H9 (cell line): ENCODE measurements around the gene SUPT6H. TPM values are rescaled to one million over a fixed set of nuclear protein-coding genes. Genes with fewer than 3 reads are reported as not detected.

Source experiments
- DNase-seq: peaks from one replicate; pipeline ENCODE4 v3.0.0-alpha.2; 2017
- H2AFZ ChIP-seq: one replicate; pipeline ENCODE4 v1.6.1; 2013; ENCODE audit warnings: mild to moderate bottlenecking, low read length, control low read depth, moderate library complexity
- H2AK5ac ChIP-seq: 2 replicates; pipeline ENCODE4 v1.6.1; 2013; ENCODE audit warnings: low read length, control low read depth, mixed read lengths; ENCODE audit not compliant: insufficient read length
- H2BK120ac ChIP-seq: one replicate; pipeline ENCODE4 v1.6.1; 2013; ENCODE audit warnings: low read depth, mild to moderate bottlenecking, low read length, control low read depth, inconsistent platforms; ENCODE audit not compliant: poor library complexity, severe bottlenecking
- H2BK12ac ChIP-seq: 2 replicates; pipeline ENCODE4 v1.6.1; 2013; ENCODE audit warnings: low read length, control low read depth, mixed read lengths, low read depth; ENCODE audit not compliant: insufficient read length
- H2BK15ac ChIP-seq: 2 replicates; pipeline ENCODE4 v1.6.1; 2013; ENCODE audit warnings: low read depth, low read length, control low read depth
- H2BK20ac ChIP-seq: one replicate; pipeline ENCODE4 v1.6.1; 2013; ENCODE audit warnings: low read depth, mild to moderate bottlenecking, low read length, control low read depth, inconsistent platforms; ENCODE audit not compliant: poor library complexity, severe bottlenecking
- H2BK5ac ChIP-seq: 2 replicates; pipeline ENCODE4 v1.6.1; 2013; ENCODE audit warnings: low read length, control low read depth, mixed read lengths; ENCODE audit not compliant: insufficient read length
- H3K14ac ChIP-seq: 2 replicates; pipeline ENCODE4 v1.6.1; 2013; ENCODE audit warnings: low read length, control low read depth; ENCODE audit not compliant: insufficient read depth
- H3K18ac ChIP-seq: 2 replicates; pipeline ENCODE4 v1.6.1; 2013; ENCODE audit warnings: low read depth, mild to moderate bottlenecking, mixed read lengths, low read length, control low read depth; ENCODE audit not compliant: insufficient read length
- H3K23ac ChIP-seq: 2 replicates; pipeline ENCODE4 v1.6.1; 2013; ENCODE audit warnings: low read length, control low read depth, mixed read lengths, low read depth; ENCODE audit not compliant: insufficient read length
- H3K23me2 ChIP-seq: 2 replicates; pipeline ENCODE4 v1.6.1; 2013; ENCODE audit warnings: low read depth, mild to moderate bottlenecking, mixed read lengths, low read length, control low read depth; ENCODE audit not compliant: insufficient read length, poor library complexity, severe bottlenecking
- H3K27ac ChIP-seq: 2 replicates; pipeline ENCODE4 v1.5.1; 2013; ENCODE audit warnings: low read length, control low read depth, mixed read lengths, low read depth; ENCODE audit not compliant: insufficient read length
- H3K27me3 ChIP-seq: 2 replicates; pipeline ENCODE4 v1.6.1; 2013; ENCODE audit warnings: low read length, control low read depth, inconsistent platforms; ENCODE audit not compliant: insufficient read depth
- H3K4ac ChIP-seq: 2 replicates; pipeline ENCODE4 v1.6.1; 2013; ENCODE audit warnings: low read depth, mild to moderate bottlenecking, control low read depth, inconsistent platforms, low read length, moderate library complexity
- H3K4me1 ChIP-seq: 2 replicates; pipeline ENCODE4 v1.6.1; 2013; ENCODE audit warnings: low read length, control low read depth, inconsistent platforms; ENCODE audit not compliant: insufficient read depth
- H3K4me2 ChIP-seq: 2 replicates; pipeline ENCODE4 v1.6.1; 2013; ENCODE audit warnings: low read length, control low read depth, mixed read lengths; ENCODE audit not compliant: insufficient read length, insufficient read depth
- H3K56ac ChIP-seq: 2 replicates; pipeline ENCODE4 v1.6.1; 2013; ENCODE audit warnings: low read depth, mild to moderate bottlenecking, mixed read lengths, low read length, control low read depth; ENCODE audit not compliant: insufficient read length
- H3K79me1 ChIP-seq: 2 replicates; pipeline ENCODE4 v1.6.1; 2013; ENCODE audit warnings: low read depth, mild to moderate bottlenecking, moderate library complexity, low read length, control low read depth, inconsistent platforms; ENCODE audit not compliant: insufficient read depth, poor library complexity, severe bottlenecking
- H3K79me2 ChIP-seq: 2 replicates; pipeline ENCODE4 v1.6.1; 2013; ENCODE audit warnings: low read length, control low read depth, inconsistent platforms; ENCODE audit not compliant: insufficient read depth
- H3K9ac ChIP-seq: 2 replicates; pipeline ENCODE4 v1.6.1; 2013; ENCODE audit warnings: low read length, control low read depth, mixed read lengths; ENCODE audit not compliant: insufficient read length; ENCODE audit errors: extremely low read depth
- H3K9me3 ChIP-seq: one replicate; pipeline ENCODE4 v1.6.1; 2013; ENCODE audit warnings: low read depth, low read length, inconsistent platforms; ENCODE audit not compliant: control insufficient read depth
- H3T11ph ChIP-seq: one replicate; pipeline ENCODE4 v1.6.1; 2013; ENCODE audit warnings: mild to moderate bottlenecking, low read length, control low read depth, inconsistent platforms
- H4K20me1 ChIP-seq: one replicate; pipeline ENCODE4 v1.6.1; 2013; ENCODE audit not compliant: control insufficient read depth, insufficient read length, insufficient read depth
- H4K5ac ChIP-seq: 2 replicates; pipeline ENCODE4 v1.6.1; 2013; ENCODE audit warnings: low read depth, mild to moderate bottlenecking, mixed read lengths, low read length, control low read depth; ENCODE audit not compliant: insufficient read length
- H4K8ac ChIP-seq: replicated peaks from 2 replicates; pipeline ENCODE4 v1.6.1; 2013; ENCODE audit warnings: low read length, control low read depth, mixed read lengths, low read depth; ENCODE audit not compliant: insufficient read length
- H4K91ac ChIP-seq: 2 replicates; pipeline ENCODE4 v1.6.1; 2013; ENCODE audit warnings: low read depth, mild to moderate bottlenecking, moderate library complexity, mixed read lengths, low read length, control low read depth; ENCODE audit not compliant: insufficient read length
- H3K27ac Mint-ChIP-seq, 3 experiments: 2 replicates in 2 of 3; 3 replicates in 1 of 3; pipeline ENCODE4 v1.8.0; 2020 to 2021; ENCODE audit warnings: mixed read lengths in 3 of 3, mild to moderate bottlenecking in 1 of 3, moderate library complexity in 1 of 3
- H3K27me3 Mint-ChIP-seq: 2 replicates; pipeline ENCODE4 v1.8.0; 2021; ENCODE audit warnings: low read depth, mild to moderate bottlenecking, moderate library complexity, mixed read lengths
- H3K36me3 Mint-ChIP-seq, 3 experiments: 2 replicates in 2 of 3; 3 replicates in 1 of 3; pipeline ENCODE4 v1.8.0; 2020 to 2021; ENCODE audit warnings: low read depth in 3 of 3, mixed read lengths in 3 of 3; ENCODE audit not compliant: insufficient read depth in 1 of 3
- H3K4me1 Mint-ChIP-seq, 2 experiments: 2 replicates each; pipeline ENCODE4 v1.8.0; 2020; ENCODE audit warnings: mixed read lengths in 2 of 2
- H3K4me3 Mint-ChIP-seq, 2 experiments: 2 replicates in 1 of 2; 3 replicates in 1 of 2; pipeline ENCODE4 v1.8.0; 2020 to 2021; ENCODE audit warnings: mild to moderate bottlenecking in 2 of 2, mixed read lengths in 2 of 2, moderate library complexity in 1 of 2
- H3K9me3 Mint-ChIP-seq, 2 experiments: 2 replicates in 1 of 2; 3 replicates in 1 of 2; pipeline ENCODE4 v1.8.0; 2020; ENCODE audit warnings: mild to moderate bottlenecking in 2 of 2, mixed read lengths in 2 of 2, moderate library complexity in 1 of 2
- WGBS: extraction: QIAGEN DNeasy Blood & Tissue Kit; methylation state at CpG from one replicate; pipeline ENCODE4 v1.1.7; 2013; ENCODE audit warnings: missing lambda C conversion rate, low lambda C conversion rate, mixed read lengths; ENCODE audit not compliant: insufficient read length; ENCODE audit errors: extremely low coverage; 5-methylcytosine and 5-hydroxymethylcytosine counted together
- total RNA-seq: library from RNA; stranded (reverse); gene quantifications from 2 replicates; pipeline ENCODE4 v1.2.1, GENCODE V29; 2021
- TF ChIP-seq, protein P1 (sequence below): fragments of 200-600 bp; sonication (generic); conservative IDR thresholded peaks from 3 replicates; pipeline ENCODE4 v1.8.0; 2021; ENCODE audit warnings: antibody characterized with exemption, mild to moderate bottlenecking

SUPT6H gene
- total RNA-seq, 1 experiment from 2014 or later: 85.8 TPM

DNA sequence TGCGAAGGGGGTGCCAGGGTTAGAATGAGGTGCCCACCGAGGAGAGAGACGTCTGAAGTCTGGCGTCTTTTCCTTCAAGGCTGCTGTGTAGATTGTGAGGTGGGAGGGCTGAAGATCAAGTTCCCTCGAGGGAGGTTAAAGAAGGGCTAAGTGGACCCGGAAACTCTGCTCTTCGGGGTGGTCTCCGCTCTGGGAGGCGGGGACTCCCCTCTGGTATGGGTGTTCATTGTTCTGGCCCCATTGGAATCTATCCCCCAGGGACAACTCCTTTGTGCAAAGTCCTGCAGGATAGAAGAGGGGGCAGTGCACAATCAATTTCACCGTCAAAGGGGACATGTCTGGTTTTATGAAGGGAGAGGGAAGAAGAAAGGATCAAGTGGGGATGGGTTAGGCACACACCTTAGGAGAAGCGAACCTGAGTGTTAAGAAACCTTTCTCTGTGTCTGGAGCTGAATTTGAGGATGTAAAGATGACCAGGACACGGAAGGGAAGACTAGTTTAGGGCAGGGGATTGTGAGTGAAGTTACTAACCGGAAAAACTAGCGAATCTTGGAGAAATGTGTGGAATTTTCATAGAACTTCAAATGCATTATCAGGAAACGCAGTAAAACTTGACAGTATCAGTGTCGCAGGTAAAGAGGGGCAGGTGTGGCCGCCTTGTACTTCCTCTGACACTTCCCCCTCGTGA is 56.5 kb downstream of the SUPT6H start:
- Histone ChIP-seq H3K9me3 (no peaks in the 10 kb centered on the region), H3K27ac (peak overlapping the region; percentile 36), H4K20me1 (no peaks in the 10 kb centered on the region), H2AFZ (no peak overlapping the region), H4K91ac (no peak overlapping the region), H2BK120ac (no peak overlapping the region), H2BK20ac (no peak overlapping the region), H3T11ph (no peak overlapping the region), H2BK12ac (no peak overlapping the region), H3K23me2 (peaks cover 26% of the 10 kb centered on the region), H3K56ac (no peak overlapping the region), H3K23ac (no peak overlapping the region), H3K4me2 (peak overlapping the region; percentile 87), H4K8ac (no peak overlapping the region), H4K5ac (no peak overlapping the region), H3K4ac (no peak overlapping the region), H2AK5ac (no peak overlapping the region), H3K27me3 (no peaks in the 10 kb centered on the region), H3K9ac (peak overlapping the region; percentile 55), H3K79me2 (peaks cover 24% of the 10 kb centered on the region; the same call in 1 of the 2 replicates), H2BK15ac (no peak overlapping the region), H3K18ac (peak overlapping the region; percentile 83), H3K79me1 (peaks cover 7% of the 10 kb centered on the region), H3K14ac (peak overlapping the region; percentile 89; the same call in 1 of the 2 replicates), H3K4me1 (0 out of 2 replicates have a peak, but pooled peaks cover 10% of the 10 kb centered on the region), H2BK5ac (no peak overlapping the region)
- WGBS: no CpG with 5 or more reads among the region's 18 CpGs
- H3K4me1 Mint-ChIP-seq: peaks cover 30 to 57% of the 10 kb centered on the region in 2 experiments
- H3K27ac Mint-ChIP-seq: peak overlapping the region; percentile 97 to 99 (median 99)
- H3K27me3 Mint-ChIP-seq: no peaks in the 10 kb centered on the region
- no peaks in the 10 kb centered on the region; a peak in 1 of 5 replicates for H3K9me3 Mint-ChIP-seq
- DNase-seq: no peak
- H3K36me3 Mint-ChIP-seq: peaks cover 60 to 66% (median 61%) of the 10 kb centered on the region in 3 experiments
- TF ChIP-seq, protein P1, sequence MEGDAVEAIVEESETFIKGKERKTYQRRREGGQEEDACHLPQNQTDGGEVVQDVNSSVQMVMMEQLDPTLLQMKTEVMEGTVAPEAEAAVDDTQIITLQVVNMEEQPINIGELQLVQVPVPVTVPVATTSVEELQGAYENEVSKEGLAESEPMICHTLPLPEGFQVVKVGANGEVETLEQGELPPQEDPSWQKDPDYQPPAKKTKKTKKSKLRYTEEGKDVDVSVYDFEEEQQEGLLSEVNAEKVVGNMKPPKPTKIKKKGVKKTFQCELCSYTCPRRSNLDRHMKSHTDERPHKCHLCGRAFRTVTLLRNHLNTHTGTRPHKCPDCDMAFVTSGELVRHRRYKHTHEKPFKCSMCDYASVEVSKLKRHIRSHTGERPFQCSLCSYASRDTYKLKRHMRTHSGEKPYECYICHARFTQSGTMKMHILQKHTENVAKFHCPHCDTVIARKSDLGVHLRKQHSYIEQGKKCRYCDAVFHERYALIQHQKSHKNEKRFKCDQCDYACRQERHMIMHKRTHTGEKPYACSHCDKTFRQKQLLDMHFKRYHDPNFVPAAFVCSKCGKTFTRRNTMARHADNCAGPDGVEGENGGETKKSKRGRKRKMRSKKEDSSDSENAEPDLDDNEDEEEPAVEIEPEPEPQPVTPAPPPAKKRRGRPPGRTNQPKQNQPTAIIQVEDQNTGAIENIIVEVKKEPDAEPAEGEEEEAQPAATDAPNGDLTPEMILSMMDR: no peak
- H3K4me3 Mint-ChIP-seq: peak overlapping the region; percentile 99
